ENCODE measurements around the gene WNT11.
A peak's percentile ranks its signal among the peaks of the same experiment; 100 is the strongest.

The WNT11 gene

DNA sequence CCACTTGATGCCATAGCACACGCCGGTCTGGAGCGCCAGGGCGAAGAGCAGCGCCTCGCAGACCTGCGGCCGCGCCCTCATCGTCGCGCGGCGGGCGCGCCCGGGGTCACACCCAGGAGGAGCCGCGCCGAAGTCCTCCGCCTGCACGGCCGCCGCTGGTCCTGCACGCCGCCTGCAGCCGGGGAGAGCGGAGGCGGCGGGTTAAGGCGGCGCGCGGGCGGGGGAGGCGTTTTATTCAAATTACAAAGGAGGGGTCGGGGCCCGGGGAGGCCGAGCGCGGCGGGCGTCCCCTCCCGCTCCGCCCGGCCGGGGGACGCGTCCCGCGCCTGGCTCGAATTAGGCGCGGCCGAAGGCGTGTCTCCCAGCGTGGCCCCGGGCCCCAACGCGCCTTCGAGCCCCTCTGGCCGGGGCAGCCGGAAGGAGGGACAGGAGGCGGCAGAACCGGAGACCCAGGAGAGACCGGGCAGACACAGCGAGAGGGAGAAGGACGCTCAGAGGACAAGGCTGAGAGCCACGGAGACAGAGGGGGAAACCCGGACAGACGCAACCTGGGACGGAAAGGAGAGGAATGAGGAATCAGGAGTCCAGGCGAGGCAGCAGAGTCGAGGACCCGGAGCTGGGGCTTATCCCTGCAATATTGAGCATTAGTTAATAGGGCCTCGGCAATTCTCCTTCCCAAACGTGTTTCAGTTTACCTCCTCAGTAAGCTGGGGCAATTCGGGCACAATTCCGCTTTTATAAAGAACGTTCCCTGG, at the start of gene WNT11:
WNT11 (minus strand) TSS at position 176 of the 755 bp plus-strand sequence; CDS start at position 81, 95 bp downstream.
- DNase-seq = peak; percentile 7 to 47

DNA sequence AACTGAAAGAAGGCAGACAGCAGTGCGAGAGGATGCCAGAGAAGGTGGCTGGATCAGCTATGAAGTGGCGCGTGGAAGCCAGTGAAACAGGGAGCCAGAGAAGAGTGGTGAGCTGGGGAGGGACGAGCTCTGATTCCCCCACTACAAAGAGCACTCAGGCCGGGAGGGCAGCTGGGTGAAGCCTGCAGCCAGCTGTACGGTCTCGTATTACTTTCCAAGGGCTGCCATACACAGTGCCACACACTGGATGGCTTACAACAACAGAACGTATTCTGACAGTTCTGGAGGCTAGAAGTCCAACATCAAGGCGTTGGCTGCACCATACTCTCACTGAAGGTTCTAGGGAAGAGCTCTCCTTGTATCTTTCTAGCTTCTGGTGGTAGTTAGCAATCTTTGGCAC, 47.1 kb upstream of the WNT11 start:
- no peak for DNase-seq

DNA sequence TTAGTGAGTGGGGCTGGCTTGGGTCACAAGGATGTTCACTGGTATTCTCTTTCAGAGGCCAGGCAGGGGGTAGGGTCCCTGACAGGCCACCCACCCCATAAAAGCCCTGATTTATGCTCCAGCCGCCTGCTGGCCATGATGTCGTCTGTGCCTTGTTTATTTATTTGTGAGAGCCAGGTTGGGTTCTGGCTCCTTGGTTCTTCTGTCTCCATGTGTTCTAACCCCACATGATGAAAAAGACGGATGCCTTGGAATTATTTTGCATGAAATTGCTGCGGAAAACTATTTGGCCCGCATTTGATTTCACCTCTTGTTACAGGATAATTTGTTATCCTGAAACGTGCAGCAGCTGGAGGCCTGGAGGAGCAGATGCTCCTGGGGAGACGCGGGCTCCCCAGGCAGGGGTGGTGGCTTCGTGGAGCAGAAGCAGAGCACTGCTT, 46.3 kb upstream of the WNT11 start:
- no peak for DNase-seq

DNA sequence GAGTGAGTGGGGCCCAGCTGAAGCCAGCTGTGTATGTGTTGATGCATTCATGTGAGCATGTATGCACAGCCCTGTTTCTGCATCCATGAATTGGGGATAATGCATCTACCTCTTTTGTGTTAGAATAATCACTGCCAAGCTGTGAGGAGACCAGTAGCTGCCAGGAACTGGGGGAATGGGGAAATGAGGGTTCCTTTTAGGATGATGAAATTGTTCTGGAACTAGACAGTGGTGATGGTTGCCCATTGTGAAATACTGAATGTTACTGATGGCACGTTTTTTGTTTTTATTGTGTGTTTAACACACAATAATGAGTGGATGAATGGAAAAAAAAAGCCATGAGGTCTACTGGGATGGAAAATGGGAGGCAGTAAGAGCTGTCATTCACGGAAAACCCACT, 45.3 kb upstream of the WNT11 start:
- no peak for DNase-seq

DNA sequence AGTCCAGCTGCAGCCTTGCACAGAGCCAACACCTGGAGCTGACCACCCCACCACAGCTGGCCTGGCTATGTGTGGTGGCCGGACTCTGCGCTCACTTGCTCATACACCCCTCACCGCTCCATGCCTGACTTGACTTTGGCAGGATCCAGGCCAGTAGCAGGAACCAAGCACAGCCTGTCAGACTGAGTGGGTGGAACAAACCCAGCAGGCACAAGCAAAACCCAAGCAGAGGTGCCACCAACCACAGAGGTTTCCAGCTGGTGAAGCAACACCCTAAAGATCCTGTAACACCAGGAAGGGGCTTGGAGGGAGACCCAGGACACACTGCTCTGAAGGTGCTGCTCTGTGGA, 44.9 kb upstream of the WNT11 start:
- DNase-seq = no peak

DNA sequence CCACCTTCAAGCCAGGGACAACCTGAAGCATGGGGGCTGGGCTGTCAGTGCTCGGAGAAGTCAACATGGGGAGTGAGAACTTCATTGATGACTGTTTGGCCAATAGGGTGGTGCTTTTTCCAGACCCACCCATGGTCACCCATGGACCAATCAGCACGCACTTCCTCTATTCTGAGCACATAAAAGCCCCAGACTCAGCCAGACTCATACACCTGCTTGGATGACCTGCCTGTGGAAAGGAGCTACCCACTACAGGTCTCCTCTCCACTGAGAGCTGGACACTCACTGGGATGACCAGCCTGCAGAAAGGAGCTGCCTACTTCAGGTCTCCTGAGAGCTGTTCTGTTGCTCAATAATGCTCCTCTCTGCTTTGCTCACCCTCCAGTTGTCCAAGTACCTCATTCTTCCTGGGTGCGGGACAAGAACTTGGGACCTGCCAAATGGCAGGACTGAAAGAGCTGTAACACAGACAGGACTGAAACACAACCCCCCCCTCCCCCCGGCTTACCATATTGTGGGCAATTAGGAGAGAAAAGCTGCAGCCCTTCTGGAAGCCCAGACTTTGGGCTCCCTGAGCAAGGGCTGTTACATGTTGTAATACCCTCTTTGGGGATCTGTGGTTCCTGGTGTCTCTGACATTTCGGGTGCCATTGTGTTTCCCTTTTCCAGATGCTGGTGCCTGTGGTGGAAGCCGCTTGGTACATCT, 44.4 kb upstream of the WNT11 start:
- DNase-seq = no peak

DNA sequence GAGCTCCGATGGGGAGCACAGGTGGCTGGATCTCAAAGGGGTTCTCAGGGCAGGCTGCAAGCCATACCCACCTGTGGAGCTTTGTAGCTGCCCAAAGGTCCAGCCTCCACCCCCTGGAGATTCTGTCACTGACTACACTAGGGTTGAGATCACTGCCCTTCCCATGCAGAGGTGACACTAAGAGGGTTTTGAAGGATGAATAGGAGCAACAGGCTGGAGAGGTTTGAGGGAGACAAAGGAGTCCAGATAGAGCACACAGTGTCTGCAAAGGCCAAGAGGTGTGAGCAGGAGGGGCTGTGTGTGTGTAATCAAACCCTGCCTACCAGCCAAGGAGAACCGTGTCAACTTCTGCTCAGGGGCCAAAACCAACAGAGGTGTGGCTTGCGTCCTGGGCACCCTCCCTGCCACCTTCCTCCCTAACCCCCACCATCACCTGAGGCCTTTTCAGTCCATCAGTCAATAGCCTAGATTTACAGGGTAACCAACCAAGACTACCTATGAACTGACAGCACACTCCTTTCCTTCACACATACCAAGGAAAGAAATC, 43.0 kb upstream of the WNT11 start:
- no peak for DNase-seq

DNA sequence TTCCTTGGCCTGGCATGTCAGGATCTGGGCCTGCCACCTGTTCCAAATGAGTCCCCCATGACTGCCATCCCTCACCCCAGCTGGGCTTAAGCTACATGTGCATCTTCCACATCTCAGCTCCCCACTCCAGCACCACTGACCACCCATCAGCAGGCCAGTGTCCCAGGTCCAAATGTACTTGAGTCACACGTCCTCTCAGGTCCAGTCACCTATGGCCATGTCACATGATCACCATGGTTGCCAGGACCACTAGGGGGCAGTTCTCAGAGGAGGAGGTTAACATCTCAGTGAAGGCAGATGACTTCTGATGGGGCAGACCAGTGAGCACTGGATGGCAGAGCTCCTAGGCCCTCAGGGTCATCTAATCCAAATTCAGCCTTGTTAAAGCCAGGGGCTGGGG, 41.9 kb upstream of the WNT11 start:
- DNase-seq = no peak

DNA sequence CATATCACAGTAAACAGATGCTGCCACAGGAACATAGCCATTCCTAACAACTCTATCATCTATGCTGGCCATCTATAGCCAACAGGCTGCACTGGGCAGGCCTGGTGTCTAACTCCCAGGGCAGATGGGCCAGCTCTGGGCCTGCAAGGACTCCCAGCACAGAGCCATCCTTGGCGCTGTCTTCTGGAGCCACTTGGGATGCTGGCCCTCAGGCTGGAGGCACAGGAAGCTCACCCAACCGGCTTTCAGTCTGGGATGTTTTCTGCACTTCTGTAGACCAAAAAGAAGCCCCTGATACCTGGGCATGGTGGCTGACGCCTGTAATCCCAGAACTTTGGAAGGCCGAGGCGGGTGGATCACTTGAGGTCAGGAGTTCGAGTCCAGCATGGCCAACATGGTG, 40.8 kb upstream of the WNT11 start:
- DNase-seq = no peak

DNA sequence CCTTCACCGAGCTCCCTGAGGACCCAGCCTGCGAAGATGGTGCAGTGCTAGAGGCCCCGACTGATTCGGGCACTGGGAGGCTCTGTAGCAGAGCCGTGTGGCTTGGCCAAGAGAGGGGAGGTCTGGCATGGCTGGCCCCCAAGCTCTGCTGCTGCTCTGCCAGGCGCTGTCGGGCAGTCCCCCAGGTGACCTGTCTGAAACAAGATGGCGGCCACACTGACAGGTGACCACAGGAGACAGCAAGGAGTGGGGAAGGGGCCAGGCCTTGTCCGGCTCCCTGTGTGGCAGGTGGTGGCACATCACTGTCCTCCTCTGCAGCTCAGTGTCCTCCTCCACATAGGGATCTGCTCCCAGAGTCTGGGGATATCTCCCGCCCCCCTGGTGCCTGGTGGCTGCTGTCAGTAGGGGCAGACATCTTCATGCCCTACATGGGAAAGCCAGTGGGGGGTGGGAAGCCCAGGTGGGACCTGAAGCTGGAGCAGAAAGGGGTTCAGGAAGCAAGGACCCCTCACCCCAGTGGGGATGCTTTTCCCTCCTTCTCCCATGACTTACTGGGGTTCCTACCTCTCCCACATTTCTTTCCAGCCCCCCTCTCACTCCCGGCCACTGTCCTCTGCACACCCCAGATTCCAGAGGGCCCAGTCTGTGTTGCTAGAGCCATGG, 40.1 kb upstream of the WNT11 start:
- DNase-seq = no peak

DNA sequence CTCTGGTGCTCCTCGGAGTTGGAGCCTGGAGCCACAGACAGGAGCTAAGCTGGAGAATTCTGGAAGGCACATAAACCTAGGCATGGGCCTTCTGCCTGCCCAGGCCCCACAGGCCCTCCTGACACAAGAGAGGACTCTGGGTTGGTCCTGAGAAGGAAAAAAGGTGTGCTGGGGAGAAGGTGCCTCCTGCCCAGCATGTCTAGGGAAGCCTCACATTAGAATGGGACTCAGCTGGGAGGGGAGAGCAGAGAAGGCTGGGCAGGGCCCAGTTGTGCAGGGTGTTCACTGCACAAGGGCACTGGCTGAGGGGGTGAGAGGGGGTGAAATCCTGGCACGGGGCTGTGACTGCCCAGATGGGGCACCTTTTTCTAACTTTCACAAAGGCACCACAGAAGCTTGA, 39.4 kb upstream of the WNT11 start:
- no peak for DNase-seq

DNA sequence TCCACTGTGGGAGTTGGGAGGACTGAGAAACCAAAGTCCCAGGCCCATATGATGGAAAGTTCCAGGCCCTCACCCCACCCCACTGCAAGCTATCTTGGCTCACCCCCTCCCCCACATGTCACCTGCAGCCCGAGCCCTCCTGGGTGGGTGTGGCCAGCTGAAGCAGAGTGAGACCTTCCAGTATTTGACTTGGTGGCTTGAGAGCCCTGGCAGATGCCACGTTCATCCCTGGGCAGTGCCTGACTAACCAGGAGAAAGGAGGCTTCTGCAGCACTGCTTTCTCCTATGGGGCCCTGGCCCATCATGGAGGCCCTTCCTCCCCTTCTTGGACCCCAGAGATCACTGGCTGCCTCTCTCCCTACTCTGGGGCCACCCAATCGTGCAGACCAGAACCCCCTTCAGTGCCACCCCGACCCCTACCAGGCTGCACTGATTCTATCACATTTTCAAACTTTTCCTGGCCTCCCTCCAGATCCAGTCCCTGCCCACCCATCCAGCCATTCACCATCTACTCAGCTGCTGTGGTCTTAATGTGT, 38.1 kb upstream of the WNT11 start:
- no peak for DNase-seq

DNA sequence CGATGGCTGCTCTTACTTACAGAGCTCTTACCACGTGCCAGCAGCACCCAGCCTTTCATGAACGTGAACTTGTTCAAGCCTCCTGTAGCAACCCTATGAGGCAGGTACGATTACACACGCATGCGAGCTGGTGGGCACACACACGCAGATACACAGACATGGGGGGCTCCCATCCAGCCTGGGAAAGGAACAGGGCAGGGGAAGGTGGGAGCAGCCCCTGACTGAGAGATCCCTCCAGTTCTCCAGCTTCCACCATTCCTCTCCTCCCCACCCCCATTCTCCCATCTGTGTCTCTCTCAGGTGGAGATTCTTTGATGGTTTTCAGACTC, 37.6 kb upstream of the WNT11 start:
- DNase-seq = no peak

DNA sequence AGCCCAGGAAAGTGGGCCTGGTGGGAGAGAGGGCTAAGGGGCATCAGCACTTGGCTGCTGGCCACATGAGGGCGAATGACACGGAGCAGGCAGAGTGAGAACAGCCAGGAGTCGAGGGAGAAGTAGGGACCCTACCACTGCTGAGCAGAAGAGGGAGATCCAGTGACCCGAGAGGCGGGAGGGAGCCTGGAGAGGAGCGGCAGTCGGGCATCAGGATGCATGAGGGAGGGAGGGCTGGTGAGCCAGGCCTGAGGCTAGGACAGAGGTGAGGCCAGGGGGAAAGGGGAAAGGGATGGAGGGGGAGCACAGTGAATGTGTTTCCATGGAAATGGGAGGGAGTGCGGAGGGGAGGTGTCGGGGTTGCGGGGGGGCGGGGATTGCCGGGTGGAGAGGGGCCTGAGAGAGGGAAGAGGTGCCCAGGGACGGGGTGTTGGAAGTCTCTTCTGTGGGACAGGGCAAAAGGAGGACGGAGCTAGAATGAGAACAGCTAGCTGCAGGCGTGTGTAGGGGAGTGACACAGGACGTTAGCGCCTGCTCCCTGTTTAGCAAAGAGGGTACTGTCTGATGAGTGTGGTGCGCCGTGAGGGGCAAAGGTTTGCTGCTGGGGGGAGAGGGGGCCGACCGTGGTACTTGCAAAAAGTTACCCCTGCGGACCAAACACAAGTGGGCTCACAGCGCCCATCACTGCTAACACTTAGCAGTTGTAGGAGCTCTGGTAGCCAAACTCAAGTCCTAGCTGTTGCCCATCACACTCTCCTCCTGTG, 37.1 kb upstream of the WNT11 start:
- no peak for DNase-seq

DNA sequence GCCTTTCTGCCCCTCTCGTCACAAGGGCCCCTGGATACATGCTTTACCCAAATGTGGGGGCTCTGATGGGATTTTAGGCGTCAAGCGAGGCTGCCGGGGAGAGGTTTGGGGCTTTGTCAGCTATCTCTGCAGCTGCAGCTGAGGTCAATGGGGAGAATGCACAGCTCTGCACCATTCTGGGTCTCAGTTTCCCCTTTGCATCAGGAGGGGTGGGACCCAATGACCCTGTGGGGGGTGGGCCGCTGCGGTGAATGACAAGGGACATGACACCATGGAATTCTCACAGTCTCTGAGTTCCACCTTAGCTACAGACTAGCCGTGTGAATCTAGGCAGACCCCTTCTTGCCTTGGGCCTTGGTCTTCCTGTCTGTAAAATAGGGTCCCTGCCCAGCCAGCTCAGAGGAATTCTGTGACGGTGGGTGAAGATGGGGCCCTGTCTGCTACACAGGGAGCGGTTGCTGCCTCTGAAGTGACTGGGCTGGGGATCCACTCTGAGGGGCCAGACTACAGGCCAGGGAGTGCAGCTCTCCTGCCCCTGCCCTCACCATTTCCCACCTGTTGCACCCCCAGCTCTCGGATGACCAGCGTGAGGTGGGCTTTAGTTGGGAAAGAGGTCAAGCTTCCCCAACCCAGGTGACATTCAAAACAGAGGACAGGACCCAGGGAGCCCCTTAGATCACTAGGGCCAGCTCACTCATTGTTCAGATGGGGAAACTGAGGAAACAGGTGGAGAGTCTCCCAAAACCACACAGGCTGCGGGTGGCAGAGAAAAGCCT, 35.9 kb upstream of the WNT11 start:
- no peak for DNase-seq

DNA sequence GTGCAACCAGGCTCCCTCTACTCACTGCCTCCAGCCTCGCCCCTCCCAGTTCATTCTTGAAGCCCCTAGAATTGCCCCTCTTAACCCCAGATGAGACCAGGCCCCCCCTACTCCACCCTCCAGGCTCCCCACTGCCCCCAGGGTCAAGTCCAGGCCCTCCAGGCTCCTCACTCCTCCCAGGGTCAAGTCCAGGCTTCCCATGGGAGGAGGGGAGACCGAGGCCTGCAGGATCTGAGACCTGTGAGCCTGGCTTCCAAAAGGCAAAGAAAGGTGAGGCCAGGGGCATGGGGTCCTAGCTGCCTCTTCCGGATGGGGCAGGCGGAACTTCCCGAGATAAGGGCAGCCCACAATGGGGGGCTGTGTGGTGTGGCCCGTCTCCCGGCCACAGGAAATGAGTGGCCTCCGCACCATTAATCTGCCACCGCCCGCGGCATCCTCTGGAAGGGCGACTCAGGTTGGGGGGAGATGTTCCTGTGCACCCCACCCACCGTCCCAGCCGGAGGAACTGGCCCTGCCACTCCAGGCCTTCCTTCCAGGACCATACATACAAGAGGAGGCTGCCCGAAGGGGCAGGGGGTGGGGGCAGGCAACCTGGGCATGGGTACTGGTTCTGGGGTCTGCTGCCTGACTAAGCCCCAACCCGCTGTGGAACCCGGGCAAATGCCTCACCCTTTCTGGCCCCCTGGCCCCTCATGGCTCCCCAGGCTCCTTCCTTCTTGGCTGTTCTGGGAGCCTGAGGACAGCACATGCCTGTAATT, 35.1 kb upstream of the WNT11 start:
- DNase-seq = no peak

DNA sequence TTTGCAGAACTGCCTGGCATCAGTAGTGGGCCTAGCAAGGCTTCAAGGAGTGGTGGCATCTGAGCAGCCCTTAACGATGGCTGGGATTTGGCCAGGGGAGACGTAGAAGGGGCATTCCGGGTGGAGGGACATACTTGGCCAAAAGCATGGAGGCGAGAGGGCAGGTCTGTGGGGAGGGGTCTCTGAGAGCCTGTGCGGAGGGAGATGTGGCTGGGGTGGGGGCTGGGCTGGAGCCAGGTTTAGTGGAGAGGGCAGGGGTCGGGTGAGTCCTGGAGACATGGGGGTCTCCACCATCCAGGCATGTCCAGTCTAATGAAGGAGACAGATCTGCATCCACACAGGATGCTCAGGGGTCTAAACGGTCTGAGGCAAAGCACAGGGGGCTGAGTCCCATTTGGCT, 34.4 kb upstream of the WNT11 start:
- no peak for DNase-seq

DNA sequence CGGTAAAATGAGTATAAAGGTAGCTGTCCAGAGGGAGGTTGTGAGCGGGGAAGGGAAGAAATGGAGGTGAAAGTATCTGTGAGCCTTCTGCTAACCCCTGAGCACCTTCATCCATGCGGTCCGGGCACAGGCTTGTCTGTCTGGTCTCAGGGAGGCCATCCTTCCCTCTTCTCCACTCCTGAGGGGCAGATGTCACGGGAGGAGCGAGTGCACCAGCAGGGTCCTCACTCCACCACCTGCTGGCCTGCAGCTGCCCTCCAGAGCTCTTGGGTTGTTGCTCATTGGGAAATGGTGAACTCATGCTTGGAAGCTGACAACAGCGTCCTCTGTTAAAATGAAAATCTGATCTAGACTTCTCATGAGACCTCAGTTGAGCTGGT, 33.8 kb upstream of the WNT11 start:
- no peak for DNase-seq

DNA sequence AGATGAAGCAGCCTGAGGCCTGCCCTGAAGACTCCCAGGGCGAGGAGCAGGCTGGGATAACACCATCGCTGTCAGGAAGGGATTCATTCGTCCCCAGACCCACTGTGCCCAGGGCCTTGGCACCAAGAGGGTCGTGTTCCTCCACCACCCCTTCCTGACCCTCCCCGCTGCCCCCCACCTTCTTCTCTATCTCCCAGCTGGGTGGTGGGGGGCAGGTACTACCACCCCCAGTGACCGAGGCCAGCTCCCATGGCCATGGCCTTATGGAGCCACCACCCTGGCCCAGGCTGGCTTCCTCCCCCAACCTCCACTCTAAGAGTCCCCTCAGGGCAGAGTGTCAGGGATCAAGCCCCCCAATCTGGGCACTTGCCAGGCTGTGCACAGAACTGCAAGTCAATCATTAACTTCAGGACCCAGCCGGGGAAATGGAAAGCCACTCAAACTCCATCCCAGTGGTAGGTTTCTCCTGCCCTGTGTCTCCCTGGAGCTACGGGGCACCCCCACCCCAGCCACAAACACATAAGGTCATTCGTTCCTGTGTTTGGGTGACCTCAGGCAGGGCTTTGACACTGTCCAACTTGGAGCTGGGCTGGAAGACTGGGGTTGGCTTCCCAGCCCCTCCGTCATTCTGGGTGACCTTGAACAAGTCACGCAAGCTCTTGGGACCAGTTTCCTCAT, 33.3 kb upstream of the WNT11 start:
- DNase-seq = no peak

DNA sequence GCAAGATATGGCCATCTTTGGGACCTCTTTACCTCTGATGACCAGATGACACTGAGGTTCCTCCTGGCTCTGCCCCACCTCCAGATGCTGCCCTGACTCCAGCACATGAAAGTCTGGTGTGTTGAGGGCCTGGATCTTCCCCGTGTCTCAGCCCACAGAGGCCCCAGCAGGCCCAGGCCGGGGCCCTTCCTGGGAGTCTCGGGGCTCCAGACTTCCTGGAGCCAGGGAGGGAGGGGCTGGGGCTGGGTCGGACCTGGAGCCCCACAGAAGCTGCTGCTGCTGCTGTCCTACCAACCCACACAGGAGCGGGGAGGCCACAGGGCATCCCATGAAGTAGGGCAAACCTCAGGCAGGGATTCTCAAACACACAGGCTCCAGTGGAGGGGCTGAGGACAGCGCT, 32.2 kb upstream of the WNT11 start:
- DNase-seq = no peak

DNA sequence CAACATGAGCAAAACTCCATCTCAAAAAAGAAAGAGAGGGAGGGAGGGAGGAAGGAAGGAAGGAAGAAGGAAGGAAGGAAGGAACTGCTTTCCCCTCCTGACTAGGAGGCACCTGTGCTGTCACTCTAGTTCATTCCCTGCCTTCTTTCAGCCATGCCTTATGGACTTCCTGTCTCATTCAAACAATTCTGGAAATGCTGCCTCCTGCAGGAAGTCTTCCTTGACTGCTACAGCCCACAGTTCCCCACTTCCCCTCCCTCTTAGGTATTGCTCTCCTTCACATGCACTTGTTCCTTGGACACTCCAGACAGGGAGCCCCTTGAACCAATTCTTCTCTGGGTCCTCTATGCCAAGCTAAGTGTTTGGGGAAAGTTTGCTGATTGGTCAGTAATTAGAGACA, 31.6 kb upstream of the WNT11 start:
- peak in 1 of 2 experiments; percentile 32 for DNase-seq

Measured in NCI-H2081 (cell line).